Measurements from ENCODE around the gene DSCAML1.

- no peak for TF ChIP-seq LEF1 (IDR thresholded peaks at IDR 0.05; ENCODE audit: borderline replicate concordance)
- TF ChIP-seq ELF4 (IDR thresholded peaks at IDR 0.05): no peak
- TF ChIP-seq FOXM1 (IDR thresholded peaks at IDR 0.05; ENCODE audit: borderline replicate concordance): no peak
- no peak for TF ChIP-seq SP1 (IDR thresholded peaks at IDR 0.05)
- TF ChIP-seq ZNF384 (IDR thresholded peaks at IDR 0.05): no peak
- no peak for TF ChIP-seq NFRKB (IDR thresholded peaks at IDR 0.05)
These were observed 25.3 kb upstream of the DSCAML1 start for GRCh38 chr11:117822074-117823033.
